G401.6 (cell line): Measurements from ENCODE around the gene COPZ1.
"Not testable (repeated sequence)": the region's sequence is repeated elsewhere in the genome, so short reads cannot be mapped to it uniquely, and the experiment has no call there.

Source experiments
- FAIRE-seq: peaks from 2 replicates; lab custom pipeline; 2012; peaks lifted over from hg19 to GRCh38; lab: Jason Lieb, UNC

Gene COPZ1

GRCh38 chr12:54294953-54295566 lies 29.9 kb upstream of the COPZ1 start:
- FAIRE-seq, result no peak

- FAIRE-seq, result no peak
Measured at GRCh38 chr12:54296393-54297099, 28.4 kb upstream of the COPZ1 start.

GRCh38 chr12:54298904-54299303 lies 26.0 kb upstream of the COPZ1 start:
- FAIRE-seq, result no peak

- no peak for FAIRE-seq
Measured at GRCh38 chr12:54299515-54300224, 25.3 kb upstream of the COPZ1 start.

GRCh38 chr12:54300225-54300731 lies 24.7 kb upstream of the COPZ1 start:
- FAIRE-seq, result no peak

- no peak for FAIRE-seq
Measured at GRCh38 chr12:54300732-54301427, 24.1 kb upstream of the COPZ1 start, which contains the start of gene NFE2. Gene NFE2, minus strand, starts transcription at chr12:54301015. Its CDS starts 5,767 bp downstream, at chr12:54295248.

- no peak for FAIRE-seq
Measured at GRCh38 chr12:54301428-54302048, 23.4 kb upstream of the COPZ1 start.

GRCh38 chr12:54303640-54304039 lies 21.3 kb upstream of the COPZ1 start:
- no peak for FAIRE-seq

GRCh38 chr12:54304187-54304810 lies 20.6 kb upstream of the COPZ1 start:
- FAIRE-seq, result no peak

- no peak for FAIRE-seq
Measured at GRCh38 chr12:54306925-54307741, 17.8 kb upstream of the COPZ1 start.

GRCh38 chr12:54311051-54311450 lies 13.9 kb upstream of the COPZ1 start:
- no peak for FAIRE-seq

- not testable (repeated sequence) for FAIRE-seq
Measured at GRCh38 chr12:54312309-54312708, 12.6 kb upstream of the COPZ1 start.

GRCh38 chr12:54321363-54321762 lies 3.6 kb upstream of the COPZ1 start:
- FAIRE-seq, result no peak

- peak; percentile 44 for FAIRE-seq
Measured at GRCh38 chr12:54325442-54326109, 645 bp downstream of the COPZ1 start.

GRCh38 chr12:54328595-54329337 lies 3.8 kb downstream of the COPZ1 start:
- peak; percentile 66 for FAIRE-seq

- FAIRE-seq, result peak; percentile 98
Measured at GRCh38 chr12:54329759-54330158, 4.8 kb downstream of the COPZ1 start.

- no peak for FAIRE-seq
Measured at GRCh38 chr12:54330442-54330841, 5.5 kb downstream of the COPZ1 start.

- FAIRE-seq, result no peak
Measured at GRCh38 chr12:54331461-54331860, 6.5 kb downstream of the COPZ1 start.

- FAIRE-seq, result no peak
Measured at GRCh38 chr12:54333420-54334034, 8.6 kb downstream of the COPZ1 start.
